Iris pigment epithelial cell (primary cell): ENCODE measurements around the gene SYNC.
"Not testable (repeated sequence)": the region's sequence is repeated elsewhere in the genome, so short reads cannot be mapped to it uniquely, and the experiment has no call there.

Experiments
- DNase-seq: peaks from one replicate; pipeline ENCODE4 v3.0.0-alpha.2; 2011; ENCODE audit warnings: low read depth

The SYNC gene

DNA sequence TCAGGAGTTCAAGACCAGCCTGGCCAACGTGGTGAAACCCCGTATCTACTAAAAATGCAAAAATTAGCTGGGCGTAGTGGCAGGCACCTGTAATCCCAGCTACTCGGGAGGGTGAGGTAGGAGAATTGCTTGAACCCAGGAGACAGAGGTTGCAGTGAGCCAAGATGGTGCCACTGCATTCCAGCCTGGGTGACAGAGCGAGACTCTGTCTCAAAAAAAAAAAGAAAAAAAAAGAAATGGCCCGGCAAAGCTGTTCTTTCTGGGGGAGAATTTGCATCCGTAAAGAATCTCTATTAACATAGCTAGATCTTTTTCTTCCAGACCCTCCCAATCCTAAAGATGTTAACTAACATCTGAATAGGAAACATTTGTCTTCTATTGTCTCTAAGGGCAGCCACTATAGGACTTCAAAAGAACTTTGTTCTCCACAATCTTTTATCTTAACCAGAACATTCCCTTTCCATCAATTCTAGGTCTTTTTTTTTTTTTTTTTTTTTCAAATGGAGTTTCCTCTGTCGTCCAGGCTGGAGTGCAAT, 60.2 kb downstream of the SYNC start:
- DNase-seq: not testable (repeated sequence)

DNA sequence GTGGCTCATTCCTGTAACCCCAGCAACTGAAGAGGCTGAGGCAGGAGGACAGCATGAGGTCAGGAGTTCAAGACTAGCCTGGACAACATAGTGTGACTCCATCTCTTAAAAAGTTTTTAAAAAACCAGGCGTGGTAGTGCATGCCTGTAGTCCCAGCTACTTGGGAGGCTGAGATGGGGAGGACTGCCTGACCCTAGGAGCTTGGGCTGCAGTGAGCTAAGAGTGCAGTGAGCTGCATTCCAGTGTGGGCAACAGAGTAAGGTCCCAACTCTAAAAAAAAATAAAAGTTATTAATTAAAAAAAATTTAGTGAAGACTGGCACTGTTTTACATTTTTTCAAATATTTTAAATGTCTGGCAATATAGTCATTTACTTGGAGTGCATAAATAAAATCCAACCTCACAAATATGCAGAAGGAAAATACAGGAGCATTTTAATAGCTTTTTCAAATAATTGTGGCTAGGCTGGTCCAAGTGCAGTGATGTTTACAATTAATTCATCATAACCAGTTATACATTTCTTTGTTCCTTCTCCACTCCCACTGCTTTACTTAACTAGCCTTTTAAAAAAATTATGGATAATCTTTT, 63.0 kb downstream of the SYNC start:
- DNase-seq: no peak

DNA sequence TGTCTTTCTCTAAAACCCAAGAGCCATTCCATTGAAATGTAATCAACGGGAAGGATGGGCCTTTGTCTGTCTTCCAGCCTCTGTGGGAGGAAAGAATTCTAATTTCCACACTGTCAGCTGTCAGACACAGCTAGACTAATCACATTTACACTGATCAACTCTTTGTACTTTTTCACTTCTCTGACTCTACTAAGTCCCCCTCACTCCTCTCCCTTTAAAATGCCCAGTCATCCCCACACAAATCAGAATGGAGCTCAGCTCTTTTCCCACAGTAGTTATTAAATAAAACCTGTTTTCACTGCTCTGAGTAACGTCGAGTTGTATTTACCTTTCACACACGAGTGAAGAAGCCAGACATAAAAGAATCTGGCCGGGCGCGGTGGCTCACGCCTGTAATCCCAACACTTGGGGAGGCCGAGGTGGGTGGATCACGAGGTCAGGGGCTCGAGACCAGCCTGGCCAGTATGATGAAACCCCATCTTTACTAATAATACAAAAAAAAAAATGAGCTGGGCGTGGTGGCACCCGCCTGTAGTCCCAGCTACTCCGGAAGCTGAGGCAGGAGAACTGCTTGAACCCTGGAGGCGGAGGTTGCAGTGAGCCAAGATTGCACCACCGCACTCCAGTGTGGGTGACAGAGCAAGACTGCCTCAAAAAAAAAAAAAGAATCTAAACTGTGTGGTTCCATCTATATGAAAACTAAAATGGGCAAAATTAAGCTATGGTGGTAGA, 65.5 kb downstream of the SYNC start:
- no peak for DNase-seq

DNA sequence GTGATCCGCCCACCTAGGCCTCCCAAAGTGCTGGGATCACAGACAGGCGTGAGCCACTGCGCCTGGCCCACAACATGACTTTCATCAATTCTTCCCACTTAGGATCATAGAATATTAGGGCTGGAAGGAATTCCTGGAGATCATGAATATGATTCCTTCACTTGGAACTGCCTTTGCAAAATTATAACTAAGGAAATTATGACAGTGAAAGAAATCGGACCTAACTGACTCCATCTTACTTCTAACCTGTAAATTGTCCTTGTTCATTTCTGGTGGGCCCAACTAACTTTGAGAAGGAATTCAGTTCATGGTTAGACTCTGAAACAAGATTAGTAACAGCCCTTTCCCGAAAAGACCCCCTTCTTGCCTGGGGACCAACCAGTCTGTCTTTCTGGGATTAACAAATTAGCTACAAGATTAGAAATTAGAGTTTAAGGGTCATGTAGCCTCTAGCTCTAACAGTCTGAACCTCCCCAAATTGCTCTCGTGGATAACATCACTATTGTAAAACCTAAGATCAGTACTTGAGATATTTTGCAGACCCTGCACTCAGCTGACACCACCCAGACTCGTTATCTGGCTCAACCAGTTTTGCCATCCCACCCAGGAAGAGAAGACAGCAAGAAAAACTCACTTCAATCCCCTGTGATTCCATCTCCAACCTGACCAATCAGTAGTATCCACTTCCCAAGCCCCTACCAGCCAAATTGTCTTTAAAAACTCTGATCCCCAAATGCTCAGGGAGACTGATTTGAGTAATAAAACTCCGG, 66.9 kb downstream of the SYNC start:
- no peak for DNase-seq

DNA sequence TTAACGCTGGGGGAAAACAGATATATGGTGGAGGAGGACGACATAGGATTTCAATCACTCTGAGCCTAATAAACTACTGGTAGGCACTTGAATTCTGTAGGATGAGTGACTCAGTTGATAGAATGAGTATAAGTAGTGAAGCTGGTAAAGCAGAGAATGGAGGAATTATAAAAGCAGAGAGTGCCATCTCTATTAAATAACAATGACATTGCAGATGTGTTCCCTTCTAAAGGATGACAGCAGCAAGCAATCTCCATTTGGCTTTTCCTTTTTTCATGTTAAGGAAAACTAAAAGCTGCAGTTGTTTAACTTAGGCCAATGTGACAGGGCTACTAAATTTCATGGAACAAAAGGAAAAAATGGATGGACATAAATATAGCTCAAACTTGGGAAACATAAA, 69.7 kb downstream of the SYNC start:
- no peak for DNase-seq

DNA sequence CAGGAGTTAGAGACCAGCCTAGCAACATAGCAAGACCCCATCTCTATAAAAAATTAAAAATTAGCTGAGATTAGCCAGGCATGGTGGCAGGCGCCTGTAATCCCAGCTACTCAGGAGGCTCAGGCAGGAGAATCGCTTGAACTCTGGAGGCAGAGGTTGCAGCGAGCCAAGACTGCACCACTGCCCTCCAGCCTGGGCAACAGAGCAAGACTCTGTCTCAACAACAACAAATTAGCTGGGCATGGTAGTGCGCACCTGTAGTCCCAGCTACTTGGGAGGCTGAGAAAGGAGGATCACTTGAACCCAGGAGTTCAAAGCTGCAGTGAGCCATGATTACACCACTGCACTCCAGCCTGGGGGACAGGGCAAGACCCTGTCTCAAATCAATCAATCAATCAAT, 72.4 kb downstream of the SYNC start:
- DNase-seq: not testable (repeated sequence)
